Hematopoietic multipotent progenitor cell treated with erythropoietin and hydrocortisone succinate and interleukin-3 and kit ligand, for 4 days (in vitro differentiated cells): ENCODE data around the gene ALDH16A1.
"Not testable (repeated sequence)": the region's sequence is repeated elsewhere in the genome, so short reads cannot be mapped to it uniquely, and the experiment has no call there.

Experiments used
- DNase-seq: peaks from one replicate; pipeline ENCODE4 v3.0.0-alpha.2; 2015

ALDH16A1 gene

DNA sequence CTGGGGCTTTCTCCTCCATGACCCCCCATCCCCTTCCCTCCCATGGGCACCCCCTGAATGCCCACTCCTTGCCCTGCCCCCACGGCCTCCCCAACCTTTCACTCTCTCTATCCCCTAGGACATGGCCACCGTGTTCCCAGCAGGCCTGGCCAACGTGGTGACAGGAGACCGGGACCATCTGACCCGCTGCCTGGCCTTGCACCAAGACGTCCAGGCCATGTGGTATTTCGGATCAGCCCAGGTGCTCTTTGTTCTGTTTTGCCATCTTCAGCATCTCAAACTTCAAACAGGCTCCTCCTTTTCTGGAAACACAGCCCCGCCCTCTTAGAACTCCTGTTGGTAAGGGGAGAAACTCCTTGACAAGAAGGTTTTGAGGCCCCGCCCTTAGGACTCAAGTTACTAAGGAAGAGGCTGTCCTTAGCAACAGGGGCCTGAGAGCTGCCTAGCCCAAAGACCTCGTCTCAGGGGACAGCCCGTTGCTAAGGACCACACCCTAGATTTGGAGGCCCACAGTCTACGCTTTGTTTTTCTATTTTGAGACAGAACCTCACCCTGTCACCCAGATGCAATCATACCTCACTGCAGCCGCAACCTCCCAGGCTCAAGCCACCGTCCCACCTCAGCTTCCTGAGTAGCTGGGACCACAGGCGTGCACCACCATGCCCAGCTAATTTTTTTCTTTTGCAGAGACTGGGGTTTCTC lies 15.9 kb downstream of the ALDH16A1 start:
- DNase-seq: peak; percentile 97

DNA sequence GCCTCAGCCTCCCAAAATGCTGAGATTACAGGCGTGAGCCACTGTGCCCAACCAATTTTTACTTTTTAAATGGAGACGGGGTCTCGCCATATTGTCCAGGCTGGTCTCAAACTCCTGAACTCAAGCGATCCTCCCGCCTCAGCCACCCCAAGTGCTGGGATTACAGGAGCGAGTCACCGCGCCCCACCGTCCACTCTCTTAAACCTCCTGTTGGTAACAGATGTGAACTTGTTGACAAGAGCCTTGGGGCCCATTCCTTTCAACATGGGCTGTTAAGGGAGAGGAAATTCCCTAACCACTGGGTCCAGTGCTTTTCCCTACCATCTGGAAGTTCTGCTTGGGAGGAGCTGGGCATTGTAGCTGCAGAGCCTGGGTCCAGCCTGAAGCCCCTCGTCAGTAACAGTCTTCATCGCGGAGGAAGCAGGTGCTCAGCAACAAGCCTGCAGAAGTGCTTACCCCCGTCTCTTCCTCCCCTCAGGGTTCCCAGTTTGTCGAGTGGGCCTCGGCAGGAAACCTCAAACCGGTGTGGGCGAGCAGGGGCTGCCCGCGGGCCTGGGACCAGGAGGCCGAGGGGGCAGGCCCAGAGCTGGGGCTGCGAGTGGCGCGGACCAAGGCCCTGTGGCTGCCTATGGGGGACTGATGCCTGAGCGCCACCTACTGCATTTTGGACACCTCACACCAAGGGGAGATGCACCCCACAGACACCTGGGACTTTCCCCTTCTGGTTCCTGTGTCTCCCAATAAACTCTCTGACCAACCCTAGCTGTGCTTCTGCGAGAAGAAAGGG lies 17.0 kb downstream of the ALDH16A1 start:
- peak; percentile 90 for DNase-seq

DNA sequence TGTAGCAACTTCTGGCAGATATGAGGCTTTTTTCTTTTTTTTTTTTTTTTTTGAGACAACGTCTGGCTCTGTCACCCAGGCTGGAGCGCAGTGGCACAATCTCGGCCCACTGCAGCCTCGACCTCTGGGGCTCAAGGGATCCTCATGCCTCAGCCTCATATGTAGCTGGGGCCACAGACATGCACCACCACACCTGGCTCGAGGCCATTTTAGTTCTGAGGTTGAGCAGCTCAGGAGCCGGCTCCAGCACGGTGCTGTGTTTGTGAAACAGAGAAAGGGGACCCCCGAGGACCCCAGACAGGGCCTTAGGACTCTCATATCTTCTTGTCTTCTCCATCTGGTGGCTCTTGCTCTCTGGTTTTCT lies 17.6 kb downstream of the ALDH16A1 start:
- DNase-seq: no peak

DNA sequence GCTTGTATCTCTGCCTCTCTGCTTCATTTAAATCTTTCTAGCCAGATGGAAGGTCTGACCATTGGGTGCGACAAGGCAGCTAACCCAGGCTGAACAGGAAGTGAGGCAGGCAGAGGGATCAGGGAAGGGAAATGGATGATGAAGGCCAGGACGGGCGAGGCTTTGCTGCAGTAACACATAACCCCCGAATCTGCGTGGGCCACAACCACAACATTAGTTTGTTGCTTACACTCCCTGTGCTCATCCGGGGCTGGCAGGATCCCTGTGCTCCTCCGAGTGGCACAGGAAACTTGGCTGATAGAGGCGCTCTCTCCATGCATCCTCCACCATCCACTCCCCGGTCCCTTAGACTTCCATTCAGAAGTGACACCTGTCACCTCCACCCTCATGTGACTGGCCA lies 19.9 kb downstream of the ALDH16A1 start:
- DNase-seq: peak; percentile 46

DNA sequence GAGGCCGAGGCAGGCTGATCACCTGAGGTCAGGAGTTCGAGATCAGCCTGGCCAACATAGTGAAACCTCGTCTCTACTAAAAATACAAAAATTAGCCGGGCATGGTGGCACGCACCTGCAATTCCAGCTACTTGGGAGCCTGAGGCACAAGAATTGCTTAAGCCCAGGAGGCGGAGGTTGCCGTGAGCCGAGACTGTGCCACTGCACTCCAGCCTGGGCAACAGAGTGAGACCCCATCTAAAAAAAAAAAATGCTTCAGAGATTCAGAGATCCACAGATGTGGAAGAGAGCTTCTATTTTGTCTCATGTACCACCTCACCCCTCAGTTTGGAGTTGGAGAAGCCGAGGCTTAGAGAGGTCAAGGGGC lies 20.5 kb downstream of the ALDH16A1 start:
- not testable (repeated sequence) for DNase-seq

DNA sequence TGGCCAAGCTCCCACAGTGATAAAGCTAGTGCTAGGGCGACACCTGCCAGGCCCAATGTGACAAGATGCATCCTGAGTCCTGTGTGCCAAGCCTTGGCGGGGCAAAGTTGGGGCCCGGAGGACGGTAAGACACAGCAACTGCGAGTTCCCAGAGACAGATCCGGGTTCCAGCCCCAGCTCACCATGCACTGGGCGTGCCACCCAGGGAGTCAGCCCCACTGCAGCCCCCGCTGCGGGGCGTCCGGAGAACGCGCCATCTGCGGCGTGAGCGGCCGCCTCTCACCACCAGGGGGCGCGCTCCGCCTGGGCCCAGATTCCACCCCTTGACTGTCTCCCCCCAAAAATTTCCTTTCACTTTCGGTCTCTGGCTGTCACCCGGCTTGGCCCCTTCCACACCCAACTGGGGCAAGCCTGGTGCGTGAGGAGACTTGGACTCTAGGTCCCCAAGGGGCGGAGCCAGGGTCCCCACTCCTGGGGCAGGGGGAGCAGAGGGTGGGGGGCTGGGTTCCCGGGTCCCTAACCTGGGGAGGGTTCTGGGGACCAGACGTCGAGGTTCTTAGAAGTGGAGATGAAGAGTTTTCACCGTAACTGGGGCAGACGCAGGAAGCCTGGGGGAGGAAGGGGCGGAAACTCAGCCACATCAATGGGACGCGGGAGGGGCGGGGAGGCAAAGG lies 21.0 kb downstream of the ALDH16A1 start, which contains the start of gene FLT3LG:
Gene FLT3LG (plus strand): TSS at position 348 of the 674 bp plus-strand sequence. CDS start 425 bp downstream, outside the sequence.
- DNase-seq: peak; percentile 92

DNA sequence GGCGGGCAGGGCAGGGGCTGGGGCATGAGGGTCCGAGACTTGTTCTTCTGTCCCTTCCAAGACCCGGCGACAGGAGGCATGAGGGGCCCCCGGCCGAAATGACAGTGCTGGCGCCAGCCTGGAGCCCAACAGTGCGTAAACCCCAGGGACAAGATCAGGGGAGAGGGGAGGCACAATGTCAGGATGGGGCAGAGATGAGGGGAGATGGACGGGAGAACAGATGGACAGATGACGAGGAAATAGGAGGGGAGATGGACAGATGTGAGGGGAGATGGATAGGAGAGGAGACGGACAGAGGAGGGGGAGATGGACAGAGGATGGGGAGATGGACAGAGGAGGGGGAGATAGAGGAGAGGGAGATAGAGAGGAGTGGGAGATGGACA lies 21.5 kb downstream of the ALDH16A1 start:
- no peak for DNase-seq

DNA sequence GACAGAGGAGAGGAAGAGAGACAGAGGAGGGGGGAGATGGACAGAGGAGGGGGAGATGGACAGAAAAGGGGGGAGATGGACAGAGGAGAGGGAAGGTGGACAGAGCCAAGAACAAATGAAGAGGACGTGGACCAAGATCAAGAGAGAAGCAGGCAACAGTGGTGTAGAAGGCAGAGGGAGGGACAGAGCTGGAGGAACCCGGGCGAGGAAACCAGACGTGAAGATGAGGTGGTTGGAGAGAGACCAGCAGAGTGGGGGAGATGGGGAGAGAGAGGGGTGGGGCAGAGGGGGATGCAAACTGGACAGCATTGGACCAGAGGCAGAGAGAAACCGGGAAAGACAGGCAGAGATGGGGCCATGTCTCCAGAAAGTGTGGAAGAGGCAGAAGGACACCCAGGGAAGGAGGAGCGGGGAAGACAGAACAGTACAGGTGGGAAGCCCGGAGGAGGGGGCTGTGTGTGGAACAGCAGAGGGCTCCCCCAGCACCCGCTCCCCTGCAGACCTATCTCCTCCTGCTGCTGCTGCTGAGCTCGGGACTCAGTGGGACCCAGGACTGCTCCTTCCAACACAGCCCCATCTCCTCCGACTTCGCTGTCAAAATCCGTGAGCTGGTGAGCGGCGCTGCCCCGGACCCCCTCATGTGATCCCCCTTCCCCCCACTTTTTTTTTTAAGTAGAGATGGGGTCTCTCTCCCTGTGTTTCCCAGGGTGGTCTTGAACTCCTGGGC lies 22.3 kb downstream of the ALDH16A1 start:
- no peak for DNase-seq

DNA sequence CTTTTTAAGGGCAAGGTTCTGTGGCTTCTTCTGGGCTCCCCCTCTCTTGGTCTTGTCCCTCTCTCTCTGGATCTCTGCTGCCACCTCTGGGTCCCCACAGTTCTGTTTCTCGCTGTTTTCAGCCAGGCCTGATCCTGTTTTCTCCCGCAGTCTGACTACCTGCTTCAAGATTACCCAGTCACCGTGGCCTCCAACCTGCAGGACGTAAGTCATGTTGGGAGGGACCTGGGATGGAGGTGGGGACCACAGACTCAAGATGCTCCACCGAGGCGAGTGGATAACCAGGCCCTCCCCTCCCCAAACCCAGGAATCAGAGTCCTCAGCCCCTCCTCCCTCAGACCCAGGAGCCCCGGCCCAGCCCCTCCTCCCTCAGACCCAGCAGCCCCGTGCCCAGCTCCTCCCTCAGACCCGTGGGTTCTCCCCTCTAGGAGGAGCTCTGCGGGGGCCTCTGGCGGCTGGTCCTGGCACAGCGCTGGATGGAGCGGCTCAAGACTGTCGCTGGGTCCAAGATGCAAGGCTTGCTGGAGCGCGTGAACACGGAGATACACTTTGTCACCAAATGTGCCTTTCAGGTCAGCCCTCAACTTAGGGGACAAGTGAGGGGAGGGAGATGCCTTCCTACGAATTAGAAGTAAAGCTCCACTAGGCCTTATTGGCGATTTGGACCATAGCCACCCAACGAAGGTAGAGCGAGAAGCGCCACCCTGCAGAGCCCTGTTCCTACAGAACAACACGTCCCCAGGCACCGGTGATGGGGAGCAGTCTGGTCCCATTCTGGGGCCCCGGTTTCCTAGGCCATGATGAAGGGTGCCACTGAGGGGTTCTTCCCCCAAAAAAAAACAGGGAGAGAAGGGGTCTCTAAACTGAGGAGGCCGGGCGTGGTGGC lies 23.2 kb downstream of the ALDH16A1 start:
- peak; percentile 78 for DNase-seq

DNA sequence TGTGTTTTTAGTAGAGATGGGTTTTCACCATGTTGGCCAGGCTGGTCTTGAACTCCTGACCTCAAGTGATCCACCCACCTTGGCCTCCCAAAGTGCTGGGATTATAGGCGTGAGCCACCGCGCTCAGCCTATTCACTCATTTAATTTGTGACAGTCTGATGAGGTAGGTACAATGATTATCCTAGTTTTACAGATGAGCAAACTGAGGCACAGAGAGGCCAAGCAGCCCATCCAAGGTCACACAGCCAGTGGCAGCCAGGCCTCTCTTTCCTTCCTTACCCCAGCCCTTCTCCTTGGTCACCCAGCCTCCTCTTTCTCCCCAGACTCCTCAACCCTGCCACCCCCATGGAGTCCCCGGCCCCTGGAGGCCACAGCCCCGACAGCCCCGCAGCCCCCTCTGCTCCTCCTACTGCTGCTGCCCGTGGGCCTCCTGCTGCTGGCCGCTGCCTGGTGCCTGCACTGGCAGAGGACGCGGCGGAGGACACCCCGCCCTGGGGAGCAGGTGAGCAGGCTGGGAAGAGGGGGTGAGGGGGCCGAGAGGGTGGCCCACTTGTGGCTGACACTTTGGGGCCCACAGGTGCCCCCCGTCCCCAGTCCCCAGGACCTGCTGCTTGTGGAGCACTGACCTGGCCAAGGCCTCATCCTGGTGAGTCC lies 27.1 kb downstream of the ALDH16A1 start:
- DNase-seq: no peak

DNA sequence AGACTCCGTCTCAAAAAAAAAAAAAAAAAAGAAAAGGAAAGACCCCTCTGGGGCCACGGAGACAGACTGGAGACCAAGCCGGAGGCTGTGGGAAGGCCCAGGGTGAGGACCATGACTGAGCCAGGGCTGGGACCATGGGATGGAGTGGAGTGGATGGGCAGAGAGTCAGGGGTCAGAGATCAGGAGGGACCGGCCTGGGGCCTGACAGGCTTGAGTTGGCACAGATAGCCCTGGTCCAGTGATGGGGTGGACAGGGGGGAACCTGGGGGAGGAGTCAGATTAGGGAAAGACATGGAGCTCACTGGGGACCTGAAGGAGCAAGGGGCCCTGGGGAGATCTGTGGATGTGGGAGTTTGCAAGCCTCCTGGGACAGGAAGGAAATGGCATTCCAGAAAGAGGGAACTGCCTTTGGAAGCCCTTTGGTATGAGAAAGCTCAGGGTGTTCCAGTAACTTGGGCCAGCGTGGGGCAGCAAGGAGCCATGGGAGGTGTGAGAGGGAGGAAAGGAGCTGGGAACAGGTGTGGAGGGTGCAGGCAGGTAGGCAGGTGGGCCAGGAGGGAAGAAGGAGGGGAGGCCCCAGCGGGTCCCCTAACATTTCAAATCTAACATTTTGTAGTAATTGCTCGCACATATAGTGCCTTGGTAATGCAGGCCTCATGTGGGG lies 28.1 kb downstream of the ALDH16A1 start:
- DNase-seq: no peak

DNA sequence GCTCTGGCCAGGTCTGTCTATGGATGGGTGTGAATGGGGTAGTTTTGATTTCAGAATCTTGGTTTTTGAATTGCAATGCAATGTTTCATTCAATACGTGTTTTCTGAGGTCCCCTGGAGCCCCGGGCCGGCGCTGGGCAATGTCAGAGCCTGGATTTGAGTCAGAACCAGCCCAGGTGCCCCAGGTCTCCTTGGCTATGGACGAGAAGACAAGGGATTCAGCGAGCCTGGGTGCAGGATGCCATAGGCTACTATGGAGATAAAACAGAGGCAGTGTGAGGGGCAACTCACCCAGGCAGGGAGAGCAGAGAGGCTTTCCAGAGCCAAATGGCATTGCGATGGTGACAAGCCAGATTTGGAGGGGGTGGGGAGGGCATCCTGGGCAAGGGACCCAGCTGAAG lies 33.2 kb downstream of the ALDH16A1 start:
- no peak for DNase-seq

DNA sequence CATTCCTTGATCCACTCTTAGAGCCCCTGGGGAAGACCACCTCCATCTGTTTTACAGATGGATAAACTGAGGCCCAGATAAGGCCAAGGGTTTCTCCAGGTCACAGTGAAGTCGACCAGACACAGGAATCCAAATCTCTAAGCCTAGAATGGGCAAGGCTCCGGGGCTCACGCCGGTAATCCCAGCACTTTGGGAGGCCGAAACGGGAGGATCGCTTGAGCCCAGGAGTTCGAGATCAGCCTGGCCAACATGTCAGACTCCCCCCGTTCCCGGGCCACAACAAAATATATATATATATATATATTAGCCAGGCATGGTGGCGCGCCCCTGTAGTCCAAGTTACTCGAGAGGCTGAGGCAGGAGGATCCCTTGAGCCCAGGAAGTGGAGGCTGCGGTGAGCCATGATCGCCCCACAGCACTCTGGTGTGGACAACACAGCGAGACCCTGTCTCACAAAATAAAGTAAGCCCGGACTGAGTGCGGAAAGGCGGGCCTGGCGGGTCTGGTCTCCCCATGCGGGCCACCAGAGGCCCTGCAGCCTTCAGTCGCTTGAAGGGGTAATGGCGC lies 33.8 kb downstream of the ALDH16A1 start:
- DNase-seq: no peak

DNA sequence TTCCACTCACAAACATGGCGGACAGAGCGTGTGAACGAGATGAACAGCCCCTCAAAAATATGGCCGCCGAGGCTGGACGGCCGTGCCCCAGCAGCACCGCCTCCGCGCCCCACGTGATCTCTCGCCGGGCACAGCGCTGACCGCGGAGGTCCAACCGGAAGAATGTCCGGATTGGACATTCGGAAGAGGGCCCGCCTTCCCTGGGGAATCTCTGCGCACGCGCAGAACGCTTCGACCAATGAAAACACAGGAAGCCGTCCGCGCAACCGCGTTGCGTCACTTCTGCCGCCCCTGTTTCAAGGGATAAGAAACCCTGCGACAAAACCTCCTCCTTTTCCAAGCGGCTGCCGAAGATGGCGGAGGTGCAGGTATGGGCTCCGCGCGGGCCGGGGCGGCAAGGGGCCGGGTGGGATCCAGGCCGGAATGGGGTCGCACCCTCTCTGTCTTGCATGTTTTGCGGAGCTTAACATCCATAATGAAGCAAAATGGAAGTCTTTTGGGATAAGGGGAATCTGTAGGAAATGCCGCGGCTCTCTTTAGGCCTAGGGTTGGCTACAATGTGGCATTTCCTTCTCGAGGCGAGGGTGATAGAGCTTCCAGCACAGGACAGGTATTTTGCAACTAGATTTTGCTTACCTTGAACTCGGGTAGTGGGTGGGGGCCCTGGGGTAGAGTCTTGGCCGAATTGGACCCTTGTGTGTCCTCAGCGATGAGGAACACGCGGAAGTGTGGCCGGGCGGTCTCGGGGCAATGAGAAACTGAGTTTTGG lies 34.4 kb downstream of the ALDH16A1 start, which contains the start of gene RPL13A:
Gene RPL13A (plus strand): TSS at position 332 of the 769 bp plus-strand sequence. CDS start 22 bp downstream, at position 354.
- DNase-seq: peak; percentile 100

DNA sequence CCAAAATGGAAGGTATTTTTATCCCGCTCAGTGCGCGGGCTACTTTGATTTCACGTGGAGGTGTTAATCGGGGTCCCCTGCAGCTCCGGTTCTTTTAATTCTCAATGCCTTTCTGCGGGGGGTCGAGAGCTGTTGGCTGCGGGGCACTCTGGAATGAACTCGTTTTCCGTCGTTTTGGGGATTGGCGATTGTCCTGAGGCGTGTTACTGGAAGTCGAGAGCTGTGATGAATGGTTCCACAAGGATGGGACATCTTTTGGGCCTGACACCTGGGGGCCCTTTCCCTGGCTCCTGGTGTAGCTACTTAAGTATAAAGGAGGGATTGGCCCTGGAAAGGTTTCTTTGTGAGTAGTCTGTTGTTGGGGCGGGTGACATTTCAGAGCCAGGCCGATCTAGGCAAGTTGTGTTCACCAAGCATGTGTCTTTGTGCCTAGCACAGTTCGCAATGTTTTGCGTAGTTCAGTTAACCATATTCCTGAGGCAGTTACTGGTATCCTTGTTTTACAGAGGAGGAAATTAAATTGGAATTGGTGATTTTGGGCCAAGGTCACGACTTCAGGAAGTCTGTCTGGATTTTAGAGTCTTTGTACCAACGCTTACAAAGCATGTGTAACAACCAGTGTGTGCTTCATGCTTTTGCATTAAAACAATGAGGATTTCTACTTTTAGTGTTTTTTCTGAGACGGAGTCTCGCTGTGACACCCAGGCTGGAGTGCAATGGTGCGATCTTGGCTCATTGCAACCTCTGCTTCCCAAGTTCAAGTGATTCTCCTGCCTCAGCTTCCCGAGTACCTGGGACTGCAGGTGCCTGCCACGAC lies 35.2 kb downstream of the ALDH16A1 start:
- no peak for DNase-seq

DNA sequence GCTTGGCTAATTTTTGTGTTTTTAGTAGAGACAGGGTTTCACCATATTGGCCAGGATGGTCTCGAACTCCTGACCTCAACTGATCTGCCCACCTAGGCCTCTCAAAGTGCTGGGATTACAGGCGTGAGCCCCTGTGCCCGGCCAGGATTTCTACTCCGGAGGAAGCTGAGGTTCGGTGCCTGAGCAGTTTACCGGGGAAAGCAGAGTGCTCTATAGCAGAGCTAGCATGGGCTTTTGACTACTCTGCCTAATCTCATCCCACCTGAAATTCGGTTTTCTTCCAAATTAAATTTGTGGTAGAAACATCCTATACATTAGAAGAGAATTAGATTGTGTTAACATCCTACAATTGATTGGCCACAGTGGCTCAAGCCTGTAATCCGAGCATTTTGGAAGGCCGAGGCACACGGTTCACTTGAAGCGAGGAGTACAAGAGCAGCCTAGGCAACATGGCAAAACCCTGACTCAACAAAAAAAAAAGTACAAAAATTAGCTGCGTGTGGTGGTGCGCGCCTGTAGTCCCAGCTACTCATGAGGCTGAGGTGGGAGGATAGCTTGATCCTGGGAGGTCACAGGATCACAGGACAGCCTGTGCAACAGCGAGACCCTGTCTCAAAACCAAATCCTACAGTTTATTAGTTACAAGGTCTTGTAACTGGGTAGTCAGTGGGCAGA lies 36.0 kb downstream of the ALDH16A1 start:
- DNase-seq: no peak

DNA sequence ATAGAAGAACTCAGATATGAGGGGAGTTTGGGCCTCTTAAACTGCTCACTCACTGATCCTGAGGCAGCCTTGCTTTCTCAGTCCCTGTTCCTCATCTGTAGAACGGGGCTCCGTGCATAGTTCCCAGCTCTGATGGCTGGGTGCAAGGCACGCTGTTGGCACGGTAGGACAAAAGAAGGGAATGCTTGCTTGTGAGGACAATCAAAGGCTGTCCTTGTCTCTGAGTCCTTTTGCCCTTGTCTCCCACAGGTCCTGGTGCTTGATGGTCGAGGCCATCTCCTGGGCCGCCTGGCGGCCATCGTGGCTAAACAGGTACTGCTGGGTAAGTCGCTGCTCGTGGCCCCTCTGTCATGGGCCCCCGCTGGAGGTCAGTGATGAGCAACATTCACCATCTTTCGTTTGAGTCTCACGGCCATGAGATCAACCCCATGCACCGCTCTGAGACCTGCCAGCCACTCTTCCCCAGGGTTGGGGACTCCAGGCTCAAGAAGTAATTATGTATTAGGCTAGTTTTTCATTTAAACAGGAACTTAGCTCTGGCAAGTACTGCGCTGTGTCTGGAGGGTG lies 36.7 kb downstream of the ALDH16A1 start:
- DNase-seq: no peak
